GM15510 (cell line): ENCODE results near the gene LHX3.

Experiments used
- POLR2A ChIP-seq: IDR thresholded peaks from 3 replicates; pipeline ENCODE4 v1.6.1; 2011; ENCODE audit warnings: borderline replicate concordance; ENCODE audit not compliant: insufficient read length; ENCODE audit errors: extremely low read depth

LHX3 gene

DNA sequence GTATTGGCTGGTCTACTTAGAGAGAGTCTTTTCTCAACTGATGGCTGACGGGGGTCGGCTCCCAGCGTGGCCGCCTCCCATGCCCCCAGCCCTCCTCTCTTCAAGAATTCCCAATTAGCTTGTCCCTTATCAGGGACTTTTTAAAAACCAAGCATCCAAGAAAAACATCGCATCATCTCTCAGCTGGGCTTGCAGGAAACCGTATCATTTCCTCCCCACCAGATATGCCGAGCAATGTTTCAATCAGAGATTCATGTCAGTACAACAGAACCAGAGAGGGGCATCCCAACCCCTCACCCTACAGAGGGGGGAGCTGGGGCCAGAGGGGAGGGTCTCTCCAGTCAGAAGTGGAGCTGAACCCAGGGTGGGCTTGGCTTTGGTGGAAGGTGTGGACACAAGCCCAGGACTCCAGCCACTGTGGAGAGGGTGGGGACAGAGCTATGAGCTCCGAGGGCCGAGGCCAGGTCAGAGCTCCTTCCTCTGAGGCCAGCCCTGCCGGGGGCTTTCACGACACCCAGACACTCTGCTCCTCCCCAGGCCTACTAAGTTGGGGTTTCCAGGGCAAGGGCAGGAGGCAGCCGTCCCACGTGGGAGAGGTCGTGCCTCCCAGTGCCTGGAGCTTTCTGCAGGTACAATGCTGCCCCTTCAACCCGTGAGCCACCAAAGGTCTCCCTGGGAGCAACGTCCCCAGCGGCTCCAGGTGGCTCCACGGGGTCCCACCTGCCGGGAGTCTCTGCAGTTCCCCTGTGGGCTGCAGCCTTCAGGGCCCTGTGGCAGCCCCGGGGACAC lies 47.3 kb downstream of the LHX3 start:
- no peak for TF ChIP-seq POLR2A

DNA sequence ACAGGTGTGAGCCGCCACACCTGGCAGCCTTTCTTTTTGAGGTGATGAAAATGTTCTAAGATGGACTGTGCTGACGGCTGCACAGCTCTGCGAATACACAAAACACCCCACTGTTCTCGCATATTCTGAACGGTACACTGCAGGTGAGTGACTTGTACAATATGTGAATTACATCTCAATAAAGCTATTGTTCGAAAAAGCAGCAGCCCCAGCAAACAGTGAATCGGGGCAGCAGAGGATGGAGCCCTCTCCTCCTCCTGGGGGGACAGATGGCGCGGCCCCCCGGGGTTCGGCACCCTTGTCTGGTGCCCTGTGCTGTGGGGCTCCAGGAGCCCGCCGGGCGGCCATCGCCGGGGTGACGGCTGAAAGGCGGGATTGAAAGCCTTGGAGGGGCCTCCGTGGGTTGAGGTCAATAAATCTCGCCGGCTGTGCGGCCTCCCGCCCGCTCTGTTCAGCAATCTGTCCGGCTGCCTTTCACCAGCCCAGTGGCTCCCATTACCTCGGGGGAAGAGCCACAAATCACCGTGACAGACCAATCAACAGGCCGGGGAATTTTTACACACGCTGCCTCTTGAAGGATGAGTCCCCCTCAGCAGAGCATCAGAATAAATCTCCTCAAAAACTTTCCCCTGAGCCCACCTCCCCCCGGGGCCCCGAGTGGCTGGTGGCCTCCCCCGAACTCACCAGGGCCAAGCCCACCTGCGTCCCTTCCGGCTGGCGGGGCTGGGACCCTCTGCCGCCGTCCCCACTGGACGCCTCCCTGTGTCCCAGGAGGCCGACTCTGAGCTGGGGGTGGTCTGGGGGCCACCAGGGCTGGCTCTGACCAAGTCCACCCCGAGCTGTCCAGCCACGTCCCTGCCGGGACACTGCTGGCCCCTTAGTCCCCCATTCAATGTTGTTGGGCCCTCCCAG lies 48.5 kb downstream of the LHX3 start:
- TF ChIP-seq POLR2A, result no peak

- no peak for TF ChIP-seq POLR2A
Measured at GRCh38 chr9:136155576-136155975, 49.4 kb downstream of the LHX3 start.

- no peak for TF ChIP-seq POLR2A
Measured at GRCh38 chr9:136154943-136155342, 50.0 kb downstream of the LHX3 start.

GRCh38 chr9:136153381-136154065 lies 51.4 kb downstream of the LHX3 start:
- TF ChIP-seq POLR2A, result no peak

DNA sequence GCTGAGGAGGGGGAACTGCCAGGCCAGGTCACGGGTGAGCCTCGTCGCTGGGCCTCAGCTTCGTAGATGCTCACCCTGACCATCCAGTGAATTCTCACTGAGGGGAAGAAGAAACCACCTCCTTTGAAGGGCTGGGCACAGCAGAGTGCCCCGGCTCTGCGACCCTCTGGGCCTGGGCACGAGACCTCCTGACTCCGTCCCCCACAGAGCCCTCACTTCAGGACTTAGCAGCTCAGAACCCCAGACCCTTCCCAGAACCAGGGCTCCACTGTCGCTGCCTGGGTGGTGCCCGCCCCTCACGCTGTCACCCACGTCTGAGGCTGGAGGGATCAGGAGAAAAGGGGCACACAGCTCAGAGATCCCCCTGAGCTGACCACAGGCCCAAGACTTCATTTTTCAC lies 52.0 kb downstream of the LHX3 start:
- no peak for TF ChIP-seq POLR2A

- no peak for TF ChIP-seq POLR2A
Measured at GRCh38 chr9:136152543-136152866, 52.4 kb downstream of the LHX3 start.

DNA sequence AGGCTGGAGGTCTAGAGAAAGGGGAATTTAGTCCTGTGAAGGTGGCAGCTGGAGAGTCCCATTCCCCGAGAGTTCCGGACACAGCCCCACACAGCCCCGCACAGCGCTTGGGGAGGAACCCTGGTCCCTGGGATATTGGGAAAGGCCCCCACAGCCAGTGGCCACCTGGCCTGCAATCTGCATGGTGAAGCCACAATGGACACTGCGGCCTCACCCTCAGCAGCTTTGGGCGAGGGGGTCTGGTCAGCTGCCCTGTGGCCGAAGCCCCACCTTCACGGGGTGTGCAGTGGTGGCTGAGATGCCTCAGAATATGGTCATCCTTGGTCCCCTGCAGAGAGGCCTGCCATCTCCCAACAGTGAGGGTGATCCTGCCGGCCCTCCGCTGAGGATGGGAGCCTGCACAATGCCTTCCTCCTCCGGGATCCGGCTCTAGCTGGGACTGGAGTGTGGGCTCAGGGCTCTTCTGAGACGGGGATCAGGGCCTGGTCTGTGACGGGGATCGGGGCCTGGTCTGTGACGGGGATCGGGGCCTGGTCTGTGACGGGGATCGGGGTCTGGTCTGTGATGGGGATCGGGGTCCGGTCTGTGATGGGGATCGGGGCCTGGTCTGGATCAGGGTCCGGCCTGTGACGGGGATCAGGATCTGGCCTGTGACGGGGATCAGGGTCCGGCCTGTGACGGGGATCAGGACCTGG lies 52.9 kb downstream of the LHX3 start:
- TF ChIP-seq POLR2A, result no peak

GRCh38 chr9:136151214-136151804 lies 53.6 kb downstream of the LHX3 start:
- TF ChIP-seq POLR2A, result no peak

- TF ChIP-seq POLR2A, result no peak
Measured at GRCh38 chr9:136149853-136150252, 55.1 kb downstream of the LHX3 start.

GRCh38 chr9:136149337-136149736 lies 55.6 kb downstream of the LHX3 start:
- no peak for TF ChIP-seq POLR2A

- no peak for TF ChIP-seq POLR2A
Measured at GRCh38 chr9:136148766-136149165, 56.2 kb downstream of the LHX3 start.

DNA sequence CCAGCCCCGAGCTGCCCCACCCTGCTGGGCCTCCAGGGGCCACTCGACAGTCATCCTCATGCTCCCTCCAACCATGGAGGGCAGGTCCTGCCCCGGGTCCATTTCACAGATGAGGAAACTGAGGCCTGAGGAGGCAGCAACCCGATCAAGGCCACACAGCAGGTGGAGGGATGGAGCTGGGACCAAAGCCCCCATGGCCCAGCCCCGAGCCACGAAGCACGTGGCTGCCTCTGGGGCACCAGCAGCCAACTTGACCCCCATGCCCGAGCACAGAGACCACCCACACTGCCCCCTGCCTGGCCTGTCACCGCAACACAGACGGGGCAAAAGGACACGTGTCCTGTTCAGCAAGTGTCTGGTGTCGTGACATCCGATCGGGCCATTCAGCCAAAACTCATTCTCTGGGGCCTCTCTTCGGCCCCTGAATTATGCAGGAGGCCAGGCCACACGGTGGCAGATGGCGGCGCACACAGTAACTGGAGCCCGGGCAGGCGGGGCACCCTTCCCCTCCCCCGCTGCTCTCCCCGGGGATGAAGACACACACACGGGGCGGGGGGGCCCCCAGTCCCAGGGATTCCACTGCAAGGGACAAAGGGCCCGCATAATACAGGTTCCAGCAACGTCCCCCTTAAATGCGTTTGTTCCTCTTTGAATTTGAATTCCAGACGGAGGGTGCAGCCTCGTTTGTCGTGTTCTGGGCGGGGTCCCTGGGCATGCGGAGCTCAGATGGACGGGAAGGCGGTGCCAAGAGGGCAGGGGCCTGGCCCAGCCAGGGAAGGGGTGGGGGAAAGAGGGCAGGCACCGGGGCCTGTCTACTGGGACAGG lies 56.8 kb downstream of the LHX3 start:
- no peak for TF ChIP-seq POLR2A
